DND-41 (cell line): ENCODE data around the gene KLHDC8A.

Source experiments
- ATAC-seq: fragments of 200-7000 bp; cut with Tn5 transposase; 3 replicates; pipeline ENCODE4 v1.9.1; 2021; ENCODE audit warnings: low read depth; ENCODE audit not compliant: insufficient read depth
- DNase-seq: peaks from one replicate; pipeline ENCODE4 v3.0.0-alpha.2; 2020
- H2AFZ ChIP-seq: 2 replicates; pipeline ENCODE4 v1.6.0; 2012; ENCODE audit warnings: low read depth, low read length
- H3K27ac ChIP-seq: 2 replicates; pipeline ENCODE4 v1.5.1; 2012; ENCODE audit warnings: low read length, inconsistent platforms
- H3K27me3 ChIP-seq: fragments of 200-600 bp; sonication (generic); 2 replicates; pipeline ENCODE4 v1.6.0; 2012; ENCODE audit warnings: low read length, mild to moderate bottlenecking, inconsistent platforms; ENCODE audit not compliant: insufficient read depth, poor library complexity
- H3K36me3 ChIP-seq: 2 replicates; pipeline ENCODE4 v1.5.1; 2012; ENCODE audit warnings: low read length, inconsistent platforms; ENCODE audit not compliant: insufficient read depth
- H3K4me1 ChIP-seq: 2 replicates; pipeline ENCODE4 v1.5.1; 2012; ENCODE audit warnings: mild to moderate bottlenecking, low read length; ENCODE audit not compliant: insufficient read depth
- H3K4me2 ChIP-seq: 2 replicates; pipeline ENCODE4 v1.6.0; 2012; ENCODE audit warnings: mild to moderate bottlenecking, moderate library complexity, low read length, inconsistent platforms; ENCODE audit not compliant: insufficient read depth
- H3K4me3 ChIP-seq, 2 experiments: fragments of 200-600 bp in 1 of 2; shearing (Covaris generic) in 1 of 2; 2 replicates each; pipeline ENCODE4 v1.5.1; 2012 to 2016; ENCODE audit warnings: inconsistent platforms in 2 of 2, low read length in 2 of 2, mild to moderate bottlenecking in 2 of 2, low read depth in 1 of 2, moderate library complexity in 1 of 2
- H3K79me2 ChIP-seq: 2 replicates; pipeline ENCODE4 v1.6.0; 2012; ENCODE audit warnings: low read length, inconsistent platforms; ENCODE audit not compliant: insufficient read depth
- H3K9ac ChIP-seq: 2 replicates; pipeline ENCODE4 v1.6.0; 2012; ENCODE audit warnings: low read depth, mild to moderate bottlenecking, inconsistent platforms, low read length, moderate library complexity
- H3K9me3 ChIP-seq: 2 replicates; pipeline ENCODE4 v1.5.1; 2012; ENCODE audit warnings: low read length, moderate library complexity, mild to moderate bottlenecking, inconsistent platforms; ENCODE audit not compliant: insufficient read depth, severe bottlenecking
- H4K20me1 ChIP-seq: 2 replicates; pipeline ENCODE4 v1.6.0; 2012; ENCODE audit warnings: low read length; ENCODE audit not compliant: insufficient read depth
- CTCF ChIP-seq: IDR thresholded peaks from 2 replicates; pipeline ENCODE4 v1.5.1; 2012; ENCODE audit warnings: borderline replicate concordance, low read length, moderate library complexity, mild to moderate bottlenecking; ENCODE audit not compliant: poor library complexity, severe bottlenecking; ENCODE audit errors: extremely low read depth
- EZH2 ChIP-seq: IDR thresholded peaks from 3 replicates; pipeline ENCODE4 v1.6.1; 2012; ENCODE audit warnings: borderline replicate concordance, low read depth, mild to moderate bottlenecking, moderate library complexity, low read length, inconsistent platforms; ENCODE audit not compliant: severe bottlenecking

Gene KLHDC8A

DNA sequence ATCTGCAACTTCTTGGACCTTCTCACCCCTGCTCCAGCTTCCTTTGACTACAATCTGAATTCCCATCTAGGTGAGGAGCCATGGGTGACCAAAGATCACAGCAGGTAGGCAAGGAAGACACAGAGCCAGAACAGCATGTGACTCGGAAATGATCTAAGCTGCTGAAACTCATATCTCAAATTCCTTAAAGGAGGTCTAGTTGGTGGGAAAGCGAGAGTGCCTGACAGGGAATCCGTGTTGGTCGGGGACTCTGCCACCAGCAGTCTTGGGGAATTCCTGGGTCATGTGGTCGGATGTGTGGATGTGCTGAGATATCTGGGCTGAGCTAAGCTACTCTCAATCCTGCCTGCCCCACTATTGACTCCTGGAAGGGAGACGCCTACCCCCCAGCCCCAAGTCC, 31.9 kb downstream of the KLHDC8A start:
- H3K9ac ChIP-seq = no peak overlapping the region

DNA sequence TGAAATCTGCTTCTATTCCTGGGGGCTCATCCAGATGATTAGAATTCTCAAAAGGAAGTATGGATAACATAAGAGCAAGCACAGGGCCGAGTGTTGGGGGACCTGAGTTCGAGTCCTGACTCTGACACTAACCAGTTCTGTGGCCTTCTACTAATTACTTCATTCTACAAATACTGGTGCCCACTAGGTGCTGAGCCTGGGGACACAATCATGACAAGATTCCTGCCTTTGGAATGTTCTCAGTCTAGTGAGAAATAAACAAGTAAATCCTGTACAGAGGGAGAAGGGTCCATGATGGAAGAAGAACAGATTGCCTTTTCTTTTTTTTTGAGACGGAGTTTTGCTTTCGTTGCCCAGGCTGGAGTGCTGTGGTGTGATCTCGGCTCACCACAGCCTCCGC, 32.9 kb downstream of the KLHDC8A start:
- Histone ChIP-seq H2AFZ (no peak overlapping the region), H3K27ac (no peak overlapping the region), H3K9ac (no peak overlapping the region), H3K36me3 (no peaks in the 10 kb centered on the region), H3K4me3 (no peak overlapping the region), H3K27me3 (peaks cover 13% of the 10 kb centered on the region), H4K20me1 (peaks cover 16% of the 10 kb centered on the region; the same call in 1 of the 2 replicates), H3K4me1 (no peaks in the 10 kb centered on the region), H3K79me2 (no peaks in the 10 kb centered on the region), H3K4me2 (no peak overlapping the region), H3K9me3 (no peaks in the 10 kb centered on the region)
- ATAC-seq = no peak
- TF ChIP-seq EZH2 = no peak
- no peak for TF ChIP-seq CTCF
- no peak for DNase-seq

More for the DNA sequence above, 31.9 kb downstream of the KLHDC8A start:
- peaks cover 16% of the 10 kb centered on the region for H4K20me1 ChIP-seq
- no peaks in the 10 kb centered on the region for H3K9me3 ChIP-seq
- no peak overlapping the region for H3K4me2 ChIP-seq
- H3K27me3 ChIP-seq = peaks cover 22% of the 10 kb centered on the region
- DNase-seq (no peak), ATAC-seq (no peak)
- H3K27ac ChIP-seq = no peak overlapping the region
- no peaks in the 10 kb centered on the region for H3K4me1 ChIP-seq
- no peak overlapping the region for H2AFZ ChIP-seq
- no peaks in the 10 kb centered on the region for H3K79me2 ChIP-seq
- no peak overlapping the region for H3K4me3 ChIP-seq
- no peaks in the 10 kb centered on the region for H3K36me3 ChIP-seq
- TF ChIP-seq EZH2 (no peak), CTCF (no peak)

DNA sequence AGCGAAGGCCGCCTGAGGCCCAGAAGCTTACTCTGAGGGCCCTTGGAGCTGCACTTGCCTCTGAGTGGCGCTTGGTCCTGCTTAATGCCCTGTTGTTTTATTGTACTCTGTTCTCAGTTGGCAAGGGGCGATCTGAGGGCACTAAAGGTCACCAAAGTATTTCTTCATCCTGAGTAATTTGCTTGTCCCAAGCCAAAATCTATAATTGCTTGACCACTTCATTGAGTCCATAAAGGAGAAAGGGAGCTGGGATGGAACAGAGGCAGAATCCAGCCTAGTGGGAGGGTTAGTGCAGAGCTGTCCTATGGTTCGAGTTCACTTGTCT, 34.8 kb downstream of the KLHDC8A start:
- Histone ChIP-seq H4K20me1 (0 out of 2 replicates have a peak, but pooled peaks cover 10% of the 10 kb centered on the region), H2AFZ (no peak overlapping the region), H3K79me2 (no peaks in the 10 kb centered on the region), H3K9ac (no peak overlapping the region), H3K27me3 (peaks cover 4% of the 10 kb centered on the region), H3K4me2 (no peak overlapping the region), H3K4me3 (no peak overlapping the region), H3K36me3 (no peaks in the 10 kb centered on the region), H3K9me3 (no peaks in the 10 kb centered on the region), H3K4me1 (no peaks in the 10 kb centered on the region), H3K27ac (no peak overlapping the region)
- TF ChIP-seq CTCF = no peak
- TF ChIP-seq EZH2 = no peak
- ATAC-seq (no peak), DNase-seq (no peak)
